HepG2 (cell line): ENCODE results near the gene SDK1. TPM values are rescaled to one million over a fixed set of nuclear protein-coding genes. Genes with fewer than 3 reads are reported as not detected.

ENCODE experiments used
- ATAC-seq: fragments of 200-7000 bp; cut with Tn5 transposase; 3 replicates; pipeline ENCODE4 v1.9.1; 2020; ENCODE audit warnings: mild to moderate bottlenecking, moderate library complexity
- BruUV-seq: library from RNA; stranded (reverse); fragments of 400-500 nt; replicated peaks from 2 replicates; lab custom pipeline; 2021; lab: Mats Ljungman, UMichigan
- CTCF ChIA-PET: fragments of 300-600 bp; formaldehyde crosslinking; extraction: SDS; loops from one replicate; lab custom pipeline; 2021; ENCODE audit warnings: low total read pairs, inconsistent platforms, low intra/inter-chr PET ratio; lab: Yijun Ruan, JAX
- POLR2A ChIA-PET: fragments of 350-600 bp; sonication (Branson Sonifier 250); formaldehyde crosslinking; loops from one replicate; lab custom pipeline; 2020; ENCODE audit warnings: antibody characterized with exemption, inconsistent platforms; lab: Yijun Ruan, JAX
- DNase-seq: peaks from one replicate; pipeline ENCODE4 v3.0.0-alpha.2; 2015; ENCODE audit warnings: low spot score
- FAIRE-seq: peaks from 3 replicates; lab custom pipeline; 2011; peaks lifted over from hg19 to GRCh38; lab: Jason Lieb, UNC
- H2AFZ ChIP-seq: one replicate; pipeline ENCODE4 v1.6.1; 2011; ENCODE audit warnings: low read length, inconsistent platforms
- H3K27ac ChIP-seq: fragments of 300-600 bp; 3 replicates; pipeline ENCODE4 v1.8.0; 2011; ENCODE audit warnings: mixed run types, mild to moderate bottlenecking, mixed read lengths, low read length, inconsistent platforms; ENCODE audit not compliant: insufficient read depth; ENCODE audit errors: extremely low read length
- H3K27me3 ChIP-seq, 2 experiments: fragments of 200-600 bp in 1 of 2; 2 replicates in 1 of 2; 3 replicates in 1 of 2; pipeline versions ENCODE4 v1.6.0 to v1.8.0; 2011; ENCODE audit warnings: low read length in 2 of 2, mild to moderate bottlenecking in 2 of 2, moderate library complexity in 2 of 2, inconsistent platforms in 1 of 2; ENCODE audit not compliant: insufficient read depth in 2 of 2, control insufficient read depth in 1 of 2
- H3K36me3 ChIP-seq, 2 experiments: fragments of 200-600 bp in 1 of 2; replicated peaks in 1 of 2; 2 replicates in 1 of 2; 3 replicates in 1 of 2; pipeline versions ENCODE4 v1.5.1 to v1.8.0; 2011; ENCODE audit warnings: low read length in 2 of 2, inconsistent platforms in 1 of 2; ENCODE audit not compliant: insufficient read depth in 2 of 2, control insufficient read depth in 1 of 2
- H3K4me1 ChIP-seq: 2 replicates; pipeline ENCODE4 v1.5.1; 2012; ENCODE audit warnings: low read length, inconsistent platforms; ENCODE audit not compliant: insufficient read depth
- H3K4me2 ChIP-seq: 2 replicates; pipeline ENCODE4 v1.6.0; 2011; ENCODE audit warnings: low read depth, low read length, inconsistent platforms
- H3K4me3 ChIP-seq, 3 experiments: fragments of 200-600 bp in 1 of 3; sonication (generic), shearing (Covaris generic) in 1 of 3; replicated peaks in 1 of 3; 2 replicates each; pipeline ENCODE4 v1.5.1; 2011 to 2016; ENCODE audit warnings: low read length in 3 of 3, inconsistent platforms in 2 of 3, low read depth in 2 of 3, mild to moderate bottlenecking in 2 of 3, control low read depth in 1 of 3, mixed read lengths in 1 of 3; ENCODE audit not compliant: insufficient read depth in 1 of 3
- H3K79me2 ChIP-seq: one replicate; pipeline ENCODE4 v1.6.1; 2011; ENCODE audit warnings: low read length, inconsistent platforms; ENCODE audit not compliant: insufficient read depth
- H3K9ac ChIP-seq: 2 replicates; pipeline ENCODE4 v1.6.0; 2011; ENCODE audit warnings: mild to moderate bottlenecking, low read depth, low read length, inconsistent platforms; ENCODE audit not compliant: insufficient read depth
- H3K9me3 ChIP-seq: 2 replicates; pipeline ENCODE4 v1.5.1; 2012; ENCODE audit warnings: mild to moderate bottlenecking, low read length
- H4K20me1 ChIP-seq: 2 replicates; pipeline ENCODE4 v1.6.0; 2011; ENCODE audit warnings: inconsistent platforms, mild to moderate bottlenecking, low read length, moderate library complexity; ENCODE audit not compliant: insufficient read depth
- E2F2 ChIP-seq: sonication (generic); formaldehyde crosslinking; IDR thresholded peaks from 2 replicates; pipeline ENCODE4 v1.4.0; 2020; ENCODE audit warnings: missing genetic modification reagents, borderline replicate concordance
- MIER2 ChIP-seq: IDR thresholded peaks from 2 replicates; pipeline ENCODE4 v1.6.1; 2016; ENCODE audit warnings: missing biosample characterization, missing genetic modification reagents
- NFIB ChIP-seq: sonication (generic); formaldehyde crosslinking; IDR thresholded peaks from 2 replicates; pipeline ENCODE4 v1.9.0; 2021; ENCODE audit warnings: missing genetic modification reagents, mild to moderate bottlenecking, borderline replicate concordance
- REL ChIP-seq: sonication (generic); formaldehyde crosslinking; conservative IDR thresholded peaks from 2 replicates; pipeline ENCODE4 v1.8.0; 2022; ENCODE audit warnings: mild to moderate bottlenecking, missing genetic modification reagents, moderate library complexity
- ZNF460 ChIP-seq: sonication (generic); formaldehyde crosslinking; IDR thresholded peaks from 2 replicates; pipeline ENCODE4 v1.5.1; 2020; ENCODE audit warnings: missing genetic modification reagents, mild to moderate bottlenecking, borderline replicate concordance
- WGBS: methylation state at CpG from one replicate; pipeline ENCODE4 v1.1.6; 2017; ENCODE audit warnings: low lambda C conversion rate; 5-methylcytosine and 5-hydroxymethylcytosine counted together
- in situ Hi-C: cut with HindIII; loops from 2 replicates; pipeline ENCODE4 v1.10.0; 2017; ENCODE audit warnings: low pct_unique_long_range_greater_than_20kb; ENCODE audit not compliant: extremely low pct_ligation_motif_present
- intact Hi-C: fragments of 100-400 bp; cut with micrococcal nuclease; formaldehyde crosslinking; loops from one replicate; pipeline ENCODE4 v1.10.0; 2022; ENCODE audit not compliant: unreplicated experiment
- polyA plus RNA-seq, 8 experiments: library from polyadenylated mRNA; depleted of rRNA in 3 of 8; stranded (reverse) in 7 of 8; unstranded in 1 of 8; fragments of >200 nt; fragmentation: Illumina TruSeq in 4 of 8; extraction: Trizol in 4 of 8; gene quantifications; 2 replicates each; pipeline versions ENCODE4 v1.2.1 to v1.2.3, GENCODE V29; 2011 to 2016; ENCODE audit warnings: low read depth in 4 of 8, missing spikeins in 1 of 8, mixed read lengths in 1 of 8; ENCODE audit not compliant: insufficient read depth in 1 of 8
- total RNA-seq, 5 experiments: library from RNA; depleted of rRNA; stranded (reverse); fragments of >200 nt; fragmentation: Illumina TruSeq; extraction: Trizol; gene quantifications; 2 replicates each; pipeline ENCODE4 v1.2.3, GENCODE V29; 2016; ENCODE audit warnings: low read depth in 1 of 5
- TF ChIP-seq, protein P1 (sequence below): sonication (generic); formaldehyde crosslinking; IDR thresholded peaks from 2 replicates; pipeline ENCODE4 v1.8.0; 2022; ENCODE audit warnings: low read depth, missing genetic modification reagents

Gene SDK1
- total and polyA plus RNA-seq, 2 of the 13 experiments (the other 11 are each of a cell fraction or from before 2014, with no cell fraction given) = 0.35 to 2.4 TPM

GRCh38 chr7:3300651-3301448 lies at the start of gene SDK1 (continued):
- TF ChIP-seq, protein P1, sequence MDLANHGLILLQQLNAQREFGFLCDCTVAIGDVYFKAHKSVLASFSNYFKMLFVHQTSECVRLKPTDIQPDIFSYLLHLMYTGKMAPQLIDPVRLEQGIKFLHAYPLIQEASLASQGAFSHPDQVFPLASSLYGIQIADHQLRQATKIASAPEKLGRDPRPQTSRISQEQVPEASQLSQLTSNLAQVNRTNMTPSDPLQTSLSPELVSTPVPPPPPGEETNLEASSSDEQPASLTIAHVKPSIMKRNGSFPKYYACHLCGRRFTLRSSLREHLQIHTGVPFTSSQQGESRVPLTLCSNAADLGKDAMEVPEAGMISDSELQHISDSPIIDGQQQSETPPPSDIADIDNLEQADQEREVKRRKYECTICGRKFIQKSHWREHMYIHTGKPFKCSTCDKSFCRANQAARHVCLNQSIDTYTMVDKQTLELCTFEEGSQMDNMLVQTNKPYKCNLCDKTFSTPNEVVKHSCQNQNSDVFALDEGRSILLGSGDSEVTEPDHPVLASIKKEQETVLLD (CRISPR knock-in tag) = no peak; the same call in 1 of the 2 replicates
- TF ChIP-seq NFIB (no peak), E2F2 (no peak; the same call in 1 of the 2 replicates)

GRCh38 chr7:3254718-3255117 lies 46.3 kb upstream of the SDK1 start:
- no peak overlapping the region for H3K4me3 ChIP-seq
- H3K27me3 ChIP-seq = no peaks in the 10 kb centered on the region
- ATAC-seq (no peak), FAIRE-seq (no peak), DNase-seq (no peak)
- ChIA-PET CTCF (no interaction called here), POLR2A (no interaction called here)
- H3K79me2 ChIP-seq = no peaks in the 10 kb centered on the region
- in situ Hi-C loops (no loop called here), intact Hi-C loops (no loop called here)
- no peaks in the 10 kb centered on the region for H4K20me1 ChIP-seq
- no peak overlapping the region for H2AFZ ChIP-seq
- no peaks in the 10 kb centered on the region for H3K36me3 ChIP-seq
- no peak overlapping the region for H3K27ac ChIP-seq
- TF ChIP-seq MIER2 (CRISPR knock-in tag) (no peak), ZNF460 (CRISPR knock-in tag) (no peak), REL (CRISPR knock-in tag) (no peak)
- 62% methylated on average over 5 of the region's 6 CpGs for WGBS
- no peak overlapping the region for H3K9ac ChIP-seq
- H3K9me3 ChIP-seq = no peaks in the 10 kb centered on the region
- H3K4me1 ChIP-seq = peaks cover 3% of the 10 kb centered on the region; the same call in 1 of the 2 replicates
- BruUV-seq = no TSS peak
- no peak overlapping the region for H3K4me2 ChIP-seq
